Measurements from ENCODE around the gene ERAP2. TPM values are rescaled to one million over a fixed set of nuclear protein-coding genes. Genes with fewer than 3 reads are reported as not detected.

Gene ERAP2
- total and polyA plus RNA-seq, 2 of the 13 experiments (the other 11 are each of a cell fraction or from before 2014, with no cell fraction given): 12.8 to 16.6 TPM

DNA sequence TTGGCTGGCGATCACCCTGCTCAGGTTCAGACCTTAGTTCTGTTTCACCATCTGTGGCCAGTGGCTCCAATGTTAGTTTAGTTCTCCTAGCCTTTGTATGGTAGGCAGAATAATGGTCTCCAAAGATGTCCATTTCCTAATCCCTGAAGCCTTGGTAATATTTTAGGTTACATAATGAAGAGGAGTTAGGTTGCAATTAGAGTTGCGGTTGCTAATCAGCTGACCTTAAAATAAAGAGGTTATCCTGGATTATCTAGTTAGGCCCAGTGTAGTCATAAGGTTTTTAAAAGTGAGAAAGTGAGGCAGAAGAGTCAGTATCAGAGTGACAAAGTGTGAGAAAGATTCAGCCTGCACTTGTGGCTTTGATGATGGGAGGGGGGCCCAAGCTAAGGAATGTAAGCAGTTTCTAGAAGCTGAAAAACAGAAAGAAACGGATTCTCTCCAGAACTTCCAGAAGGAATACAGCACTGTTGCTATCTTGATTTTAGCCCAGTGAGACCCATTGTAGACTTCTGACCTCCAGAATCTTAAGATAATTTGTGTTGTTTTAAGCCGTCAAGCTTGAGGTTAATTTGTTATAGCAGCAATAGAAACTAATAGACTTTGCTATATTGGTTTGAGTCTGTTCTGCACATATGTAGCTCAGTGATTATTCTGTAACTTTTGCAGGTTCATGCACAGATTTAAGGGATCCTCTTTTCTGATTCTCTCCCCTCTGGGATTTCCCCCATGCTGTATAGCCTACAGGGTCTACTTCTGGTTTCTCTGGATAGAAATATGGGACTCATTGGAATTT lies 81.2 kb downstream of the ERAP2 start (continued):
- TF ChIP-seq, protein P1, sequence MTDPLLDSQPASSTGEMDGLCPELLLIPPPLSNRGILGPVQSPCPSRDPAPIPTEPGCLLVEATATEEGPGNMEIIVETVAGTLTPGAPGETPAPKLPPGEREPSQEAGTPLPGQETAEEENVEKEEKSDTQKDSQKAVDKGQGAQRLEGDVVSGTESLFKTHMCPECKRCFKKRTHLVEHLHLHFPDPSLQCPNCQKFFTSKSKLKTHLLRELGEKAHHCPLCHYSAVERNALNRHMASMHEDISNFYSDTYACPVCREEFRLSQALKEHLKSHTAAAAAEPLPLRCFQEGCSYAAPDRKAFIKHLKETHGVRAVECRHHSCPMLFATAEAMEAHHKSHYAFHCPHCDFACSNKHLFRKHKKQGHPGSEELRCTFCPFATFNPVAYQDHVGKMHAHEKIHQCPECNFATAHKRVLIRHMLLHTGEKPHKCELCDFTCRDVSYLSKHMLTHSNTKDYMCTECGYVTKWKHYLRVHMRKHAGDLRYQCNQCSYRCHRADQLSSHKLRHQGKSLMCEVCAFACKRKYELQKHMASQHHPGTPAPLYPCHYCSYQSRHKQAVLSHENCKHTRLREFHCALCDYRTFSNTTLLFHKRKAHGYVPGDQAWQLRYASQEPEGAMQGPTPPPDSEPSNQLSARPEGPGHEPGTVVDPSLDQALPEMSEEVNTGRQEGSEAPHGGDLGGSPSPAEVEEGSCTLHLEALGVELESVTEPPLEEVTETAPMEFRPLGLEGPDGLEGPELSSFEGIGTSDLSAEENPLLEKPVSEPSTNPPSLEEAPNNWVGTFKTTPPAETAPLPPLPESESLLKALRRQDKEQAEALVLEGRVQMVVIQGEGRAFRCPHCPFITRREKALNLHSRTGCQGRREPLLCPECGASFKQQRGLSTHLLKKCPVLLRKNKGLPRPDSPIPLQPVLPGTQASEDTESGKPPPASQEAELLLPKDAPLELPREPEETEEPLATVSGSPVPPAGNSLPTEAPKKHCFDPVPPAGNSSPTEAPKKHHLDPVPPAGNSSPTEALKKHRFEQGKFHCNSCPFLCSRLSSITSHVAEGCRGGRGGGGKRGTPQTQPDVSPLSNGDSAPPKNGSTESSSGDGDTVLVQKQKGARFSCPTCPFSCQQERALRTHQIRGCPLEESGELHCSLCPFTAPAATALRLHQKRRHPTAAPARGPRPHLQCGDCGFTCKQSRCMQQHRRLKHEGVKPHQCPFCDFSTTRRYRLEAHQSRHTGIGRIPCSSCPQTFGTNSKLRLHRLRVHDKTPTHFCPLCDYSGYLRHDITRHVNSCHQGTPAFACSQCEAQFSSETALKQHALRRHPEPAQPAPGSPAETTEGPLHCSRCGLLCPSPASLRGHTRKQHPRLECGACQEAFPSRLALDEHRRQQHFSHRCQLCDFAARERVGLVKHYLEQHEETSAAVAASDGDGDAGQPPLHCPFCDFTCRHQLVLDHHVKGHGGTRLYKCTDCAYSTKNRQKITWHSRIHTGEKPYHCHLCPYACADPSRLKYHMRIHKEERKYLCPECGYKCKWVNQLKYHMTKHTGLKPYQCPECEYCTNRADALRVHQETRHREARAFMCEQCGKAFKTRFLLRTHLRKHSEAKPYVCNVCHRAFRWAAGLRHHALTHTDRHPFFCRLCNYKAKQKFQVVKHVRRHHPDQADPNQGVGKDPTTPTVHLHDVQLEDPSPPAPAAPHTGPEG (CRISPR knock-in tag; IDR thresholded peaks at IDR 0.05): no peak
- TF ChIP-seq KLF6 (CRISPR knock-in tag; IDR thresholded peaks at IDR 0.05) (no peak), ZNF263 (CRISPR knock-in tag; IDR thresholded peaks at IDR 0.05) (no peak)

DNA sequence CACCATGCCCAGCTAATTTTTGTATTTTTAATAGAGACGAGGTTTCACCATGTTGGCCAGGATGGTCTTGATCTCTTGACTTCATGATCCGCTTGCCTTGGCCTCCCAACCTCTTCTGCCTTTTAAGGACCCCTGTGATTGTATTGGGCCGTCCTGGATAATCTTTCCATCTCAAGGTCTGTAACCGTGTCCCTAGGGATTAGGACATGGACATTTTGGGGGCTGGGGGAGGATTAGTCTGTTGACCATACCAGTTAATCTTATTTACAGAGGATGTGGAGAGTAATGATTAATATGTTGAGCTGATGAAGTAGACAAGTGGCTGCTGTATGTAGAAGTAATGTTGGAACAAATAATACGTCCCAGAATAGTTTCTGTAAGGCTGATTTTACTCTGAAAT lies 82.7 kb downstream of the ERAP2 start:
- no peak overlapping the region for H3K27ac ChIP-seq (ENCODE audit: extremely low read length, insufficient read depth, low read length)
- peak; percentile 57 for DNase-seq (ENCODE audit: low spot score)
- no peak overlapping the region for H3K4me3 ChIP-seq (replicated peaks in 1 of 3; ENCODE audit: insufficient read depth in 1 of 3, low read depth in 2 of 3, low read length in 3 of 3)
- peaks cover 15% of the 10 kb centered on the region for H3K79me2 ChIP-seq (ENCODE audit: insufficient read depth, low read length)
- BruUV-seq (replicated peaks): no TSS peak
- no peaks in the 10 kb centered on the region for H3K27me3 ChIP-seq (ENCODE audit: control insufficient read depth in 1 of 2, insufficient read depth in 2 of 2, low read length in 2 of 2)
- ChIA-PET CTCF (ENCODE audit: low intra/inter-chr PET ratio, low total read pairs) (no interaction called here), POLR2A (no interaction called here)
- no peaks in the 10 kb centered on the region for H4K20me1 ChIP-seq (ENCODE audit: insufficient read depth, low read length)
- ATAC-seq: peak; percentile 48; the same call in 2 of the 3 replicates
- no peak for FAIRE-seq
- H3K36me3 ChIP-seq (replicated peaks in 1 of 2; ENCODE audit: control insufficient read depth in 1 of 2, insufficient read depth in 2 of 2, low read length in 2 of 2): no peaks in the 10 kb centered on the region
- WGBS (ENCODE audit: low lambda C conversion rate): 67% methylated on average over 5 of the region's 5 CpGs
- H3K4me2 ChIP-seq (ENCODE audit: low read depth, low read length): no peak overlapping the region
- intact Hi-C loops (cut with micrococcal nuclease; ENCODE audit: unreplicated experiment): no loop called here
- H3K9me3 ChIP-seq (ENCODE audit: low read length): no peaks in the 10 kb centered on the region
- in situ Hi-C loops (cut with HindIII; ENCODE audit: extremely low pct_ligation_motif_present, low pct_unique_long_range_greater_than_20kb): no loop called here
- peaks cover 25% of the 10 kb centered on the region for H3K4me1 ChIP-seq (ENCODE audit: insufficient read depth, low read length)
- H2AFZ ChIP-seq (ENCODE audit: low read length): no peak overlapping the region
- no peak overlapping the region for H3K9ac ChIP-seq (ENCODE audit: insufficient read depth, low read depth, low read length)
- TF ChIP-seq, protein P2, sequence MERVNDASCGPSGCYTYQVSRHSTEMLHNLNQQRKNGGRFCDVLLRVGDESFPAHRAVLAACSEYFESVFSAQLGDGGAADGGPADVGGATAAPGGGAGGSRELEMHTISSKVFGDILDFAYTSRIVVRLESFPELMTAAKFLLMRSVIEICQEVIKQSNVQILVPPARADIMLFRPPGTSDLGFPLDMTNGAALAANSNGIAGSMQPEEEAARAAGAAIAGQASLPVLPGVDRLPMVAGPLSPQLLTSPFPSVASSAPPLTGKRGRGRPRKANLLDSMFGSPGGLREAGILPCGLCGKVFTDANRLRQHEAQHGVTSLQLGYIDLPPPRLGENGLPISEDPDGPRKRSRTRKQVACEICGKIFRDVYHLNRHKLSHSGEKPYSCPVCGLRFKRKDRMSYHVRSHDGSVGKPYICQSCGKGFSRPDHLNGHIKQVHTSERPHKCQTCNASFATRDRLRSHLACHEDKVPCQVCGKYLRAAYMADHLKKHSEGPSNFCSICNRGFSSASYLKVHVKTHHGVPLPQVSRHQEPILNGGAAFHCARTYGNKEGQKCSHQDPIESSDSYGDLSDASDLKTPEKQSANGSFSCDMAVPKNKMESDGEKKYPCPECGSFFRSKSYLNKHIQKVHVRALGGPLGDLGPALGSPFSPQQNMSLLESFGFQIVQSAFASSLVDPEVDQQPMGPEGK (CRISPR knock-in tag; IDR thresholded peaks at IDR 0.05): peak; percentile 70
- TF ChIP-seq FOXA1 (IDR thresholded peaks at IDR 0.05) (no peak), FOXA1 (CRISPR knock-in tag; IDR thresholded peaks at IDR 0.05) (peak; percentile 62), HNF1A (IDR thresholded peaks at IDR 0.05; ENCODE audit: low read depth) (no peak; the same call in 1 of the 2 replicates), HNF1A (CRISPR knock-in tag; IDR thresholded peaks at IDR 0.05; ENCODE audit: borderline replicate concordance) (peak; percentile 63; the same call in 1 of the 2 replicates), ZNF775 (CRISPR knock-in tag; IDR thresholded peaks at IDR 0.05; ENCODE audit: borderline replicate concordance) (no peak), HNF4A (CRISPR knock-in tag; IDR thresholded peaks at IDR 0.05) (peak; percentile 49; the same call in 1 of the 2 replicates)

All from HepG2 (cell line).